K562 (cell line): ENCODE results near the gene RECQL5. TPM values are rescaled to one million over a fixed set of nuclear protein-coding genes. Genes with fewer than 3 reads are reported as not detected.

ENCODE experiments used
- ATAC-seq: fragments of 200-7000 bp; cut with Tn5 transposase; 3 replicates; pipeline ENCODE4 v1.9.1; 2020; ENCODE audit warnings: moderate library complexity
- BruUV-seq: library from RNA; stranded (reverse); fragments of 400-500 nt; replicated peaks from 2 replicates; lab custom pipeline; 2021; lab: Mats Ljungman, UMichigan
- CTCF ChIA-PET: fragments of 300-600 bp; formaldehyde crosslinking; extraction: SDS; loops from one replicate; lab custom pipeline; 2021; ENCODE audit warnings: low intra/inter-chr PET ratio; lab: Yijun Ruan, JAX
- POLR2A ChIA-PET: fragments of 300-600, 350-650 bp; sonication (Branson Sonifier 250); formaldehyde crosslinking; extraction: SDS; loops from one replicate; lab custom pipeline; 2021; ENCODE audit warnings: antibody characterized with exemption, inconsistent platforms; lab: Yijun Ruan, JAX
- DNase-seq, 4 experiments: peaks; one replicate each; pipeline versions ENCODE4 v3.0.0 to v3.0.0-alpha.2; 2011 to 2018; ENCODE audit warnings: low spot score in 3 of 4, mixed read lengths in 3 of 4; ENCODE audit errors: extremely low read depth in 1 of 4
- FAIRE-seq: peaks from 2 replicates; lab custom pipeline; 2011; peaks lifted over from hg19 to GRCh38; lab: Jason Lieb, UNC
- H2AFZ ChIP-seq: 2 replicates; pipeline ENCODE4 v1.6.0; 2011; ENCODE audit warnings: low read depth, low read length, control low read depth, inconsistent platforms
- H3K27ac ChIP-seq: fragments of 200-600 bp; 3 replicates; pipeline ENCODE4 v1.8.0; 2011; ENCODE audit warnings: low read depth, mild to moderate bottlenecking, control low read depth, inconsistent platforms, low read length, moderate library complexity, mixed read lengths; ENCODE audit errors: extremely low read depth
- H3K27me3 ChIP-seq, 2 experiments: fragments of 300-600 bp in 1 of 2; 2 replicates in 1 of 2; 3 replicates in 1 of 2; pipeline versions ENCODE4 v1.6.0 to v1.8.0; 2011; ENCODE audit warnings: inconsistent platforms in 2 of 2, low read length in 2 of 2, mild to moderate bottlenecking in 1 of 2, mixed read lengths in 1 of 2, moderate library complexity in 1 of 2; ENCODE audit not compliant: control insufficient read depth in 2 of 2, insufficient read depth in 2 of 2
- H3K36me3 ChIP-seq: fragments of 300-600 bp; 3 replicates; pipeline ENCODE4 v1.8.0; 2011; ENCODE audit warnings: mild to moderate bottlenecking, low read length, inconsistent platforms; ENCODE audit not compliant: control insufficient read depth, insufficient read depth
- H3K4me1 ChIP-seq, 2 experiments: fragments of 200-600 bp in 1 of 2; replicated peaks in 1 of 2; 2 replicates in 1 of 2; 3 replicates in 1 of 2; pipeline versions ENCODE4 v1.5.1 to v1.8.0; 2011; ENCODE audit warnings: inconsistent platforms in 2 of 2, low read length in 2 of 2, mild to moderate bottlenecking in 1 of 2, mixed read lengths in 1 of 2, moderate library complexity in 1 of 2; ENCODE audit not compliant: control insufficient read depth in 2 of 2, insufficient read depth in 2 of 2
- H3K4me2 ChIP-seq: 2 replicates; pipeline ENCODE4 v1.6.1; 2011; ENCODE audit warnings: low read length, control low read depth, inconsistent platforms, mixed read lengths; ENCODE audit not compliant: insufficient read depth
- H3K4me3 ChIP-seq: fragments of 200-600 bp; sonication (generic), shearing (Covaris generic); 2 replicates; pipeline ENCODE4 v1.5.1; 2016; ENCODE audit warnings: control low read depth, inconsistent platforms
- H3K79me2 ChIP-seq: fragments of 200-600 bp; 3 replicates; pipeline ENCODE4 v1.8.0; 2011; ENCODE audit warnings: low read length, inconsistent platforms; ENCODE audit not compliant: control insufficient read depth, insufficient read depth
- H3K9ac ChIP-seq, 2 experiments: 2 replicates each; pipeline versions ENCODE4 v1.6.0 to v1.6.1; 2011; ENCODE audit warnings: low read depth in 2 of 2, low read length in 2 of 2, control low read depth in 1 of 2, inconsistent platforms in 1 of 2, mild to moderate bottlenecking in 1 of 2, mixed read lengths in 1 of 2; ENCODE audit not compliant: insufficient read depth in 1 of 2
- H3K9me1 ChIP-seq: one replicate; pipeline ENCODE4 v1.6.0; 2011; ENCODE audit warnings: inconsistent platforms, mild to moderate bottlenecking, low read length, moderate library complexity; ENCODE audit not compliant: control insufficient read depth, insufficient read depth
- H3K9me3 ChIP-seq: replicated peaks from 2 replicates; pipeline ENCODE4 v1.5.1; 2011; ENCODE audit warnings: low read depth, low read length, inconsistent platforms; ENCODE audit not compliant: control insufficient read depth, insufficient read depth
- H4K20me1 ChIP-seq: replicated peaks from 2 replicates; pipeline ENCODE4 v1.6.1; 2011; ENCODE audit warnings: low read length, inconsistent platforms, mixed read lengths; ENCODE audit not compliant: control insufficient read depth, insufficient read depth
- IFI16 ChIP-seq: fragments of 250-450 bp; sonication (Bioruptor Pico); IDR thresholded peaks from 2 replicates; pipeline ENCODE4 v2.1.2; 2022; ENCODE audit warnings: mild to moderate bottlenecking, inconsistent platforms
- MCM7 ChIP-seq, 2 experiments: fragments of 450-650 bp; IDR thresholded peaks; 2 replicates each; pipeline ENCODE4 v1.6.1; 2016 to 2018
- WGBS: fragments of 100-300 bp; shearing (Covaris generic); methylation state at CpG from one replicate; pipeline ENCODE4 v1.1.6; 2016; ENCODE audit warnings: low coverage, mixed read lengths; ENCODE audit not compliant: insufficient coverage; ENCODE audit errors: missing lambda C conversion rate; 5-methylcytosine and 5-hydroxymethylcytosine counted together
- in situ Hi-C: fragments of 300-500 bp; cut with MboI; formaldehyde crosslinking; loops from 4 replicates; pipeline ENCODE4 v1.15.0; 2018; ENCODE audit warnings: inconsistent platforms, mixed read lengths
- intact Hi-C: fragments of 100-400 bp; cut with micrococcal nuclease; formaldehyde crosslinking; loops from 2 replicates; pipeline ENCODE4 v1.14.2; 2022
- polyA plus RNA-seq, 8 experiments: library from polyadenylated mRNA; depleted of rRNA in 4 of 8; stranded (reverse) in 5 of 8; unstranded in 3 of 8; fragments of >200 nt; fragmentation: Nextera tagmentation in 2 of 8; fragmentation: Illumina TruSeq in 1 of 8; extraction: Ambion mirVana in 2 of 8; extraction: Trizol in 1 of 8; gene quantifications; 2 replicates each; pipeline versions ENCODE4 v1.2.1 to v1.2.3, GENCODE V29; 2011 to 2014; ENCODE audit warnings: inconsistent platforms in 1 of 8, missing spikeins in 1 of 8
- total RNA-seq, 7 experiments: library from RNA; depleted of rRNA in 6 of 7; stranded (reverse); fragments of >200 nt in 6 of 7; fragmentation: Illumina TruSeq in 2 of 7; extraction: Trizol in 2 of 7; gene quantifications; 2 replicates each; pipeline versions ENCODE4 v1.2.1 to v1.2.3, GENCODE V29; 2011 to 2021; ENCODE audit warnings: low replicate concordance in 1 of 7
- TF ChIP-seq, protein P1 (sequence below): IDR thresholded peaks from 3 replicates; pipeline ENCODE4 v1.6.1; 2011; ENCODE audit warnings: borderline replicate concordance, mild to moderate bottlenecking; ENCODE audit not compliant: insufficient read length, insufficient read depth
- TF ChIP-seq, protein P2 (sequence below): IDR thresholded peaks from 2 replicates; pipeline ENCODE4 v1.6.1; 2012; ENCODE audit warnings: low read depth, low read length, improper control_type of control experiment, borderline replicate concordance
- TF ChIP-seq, protein P3 (sequence below), 3 experiments: IDR thresholded peaks in 2 of 3; conservative IDR thresholded peaks in 1 of 3; 2 replicates each; pipeline ENCODE4 v1.5.1; 2011 to 2012; ENCODE audit warnings: low read length in 3 of 3, mild to moderate bottlenecking in 3 of 3, control low read depth in 2 of 3, improper control_type of control experiment in 1 of 3, inconsistent platforms in 1 of 3, low read depth in 1 of 3, mixed read lengths in 1 of 3, moderate library complexity in 1 of 3; ENCODE audit not compliant: insufficient read depth in 2 of 3

The RECQL5 gene
- total and polyA plus RNA-seq, 9 of the 15 experiments (the other 6 are each of a cell fraction or from before 2014, with no cell fraction given): 4.1 to 34.8 (median 16.4) TPM

DNA sequence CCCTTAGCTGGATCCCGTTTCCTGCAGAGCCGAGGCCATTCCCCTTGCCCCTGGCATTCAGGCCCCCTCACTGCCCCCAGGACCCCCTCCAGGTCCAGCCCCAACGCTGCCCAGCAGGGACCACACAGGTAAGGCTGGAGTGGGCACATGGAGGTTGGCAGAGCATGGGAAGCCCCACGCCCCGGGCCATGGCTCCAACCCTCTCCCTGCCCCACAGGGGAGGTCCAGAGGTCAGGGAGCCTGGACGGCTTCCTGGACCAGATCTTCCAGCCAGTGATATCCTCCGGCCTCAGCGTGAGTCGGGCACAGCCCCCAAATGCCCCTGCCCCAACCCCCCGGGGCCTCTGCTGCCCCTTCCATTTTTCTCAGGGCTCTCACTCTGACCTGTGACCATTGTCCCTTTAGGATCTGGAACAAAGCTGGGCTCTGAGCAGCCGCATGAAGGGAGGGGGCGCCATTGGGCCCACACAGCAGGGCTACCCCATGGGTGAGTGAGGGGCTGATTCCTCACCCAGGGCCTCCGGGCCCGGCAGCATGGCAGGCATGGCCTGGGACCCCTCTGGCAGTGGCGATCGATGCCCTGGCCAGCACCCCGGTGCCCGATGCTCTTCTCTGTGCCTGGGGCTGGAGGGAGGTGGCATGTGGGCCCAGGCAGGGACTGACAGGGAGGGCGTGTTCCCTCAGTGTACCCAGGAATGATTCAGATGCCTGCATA is 52.2 kb downstream of the RECQL5 start:
- no peaks in the 10 kb centered on the region for H3K36me3 ChIP-seq
- no peak overlapping the region for H3K4me3 ChIP-seq
- intact Hi-C loops (loop anchor here (10.0 kb wide), 1 partner anchor 190 kb away; no protein-coding TSS in a partner anchor), in situ Hi-C loops (loop anchor here (5.0 kb wide), 1 partner anchor 133 kb away; no protein-coding TSS in a partner anchor)
- WGBS: 14% methylated on average over 11 of the region's 19 CpGs
- no peaks in the 10 kb centered on the region for H3K79me2 ChIP-seq
- H3K9me1 ChIP-seq: no peaks in the 10 kb centered on the region
- no TSS peak for BruUV-seq
- TF ChIP-seq IFI16 (CRISPR knock-in tag) (no peak), MCM7 (IDR thresholded peaks at IDR 0.05) (no peak)
- TF ChIP-seq, protein P1, sequence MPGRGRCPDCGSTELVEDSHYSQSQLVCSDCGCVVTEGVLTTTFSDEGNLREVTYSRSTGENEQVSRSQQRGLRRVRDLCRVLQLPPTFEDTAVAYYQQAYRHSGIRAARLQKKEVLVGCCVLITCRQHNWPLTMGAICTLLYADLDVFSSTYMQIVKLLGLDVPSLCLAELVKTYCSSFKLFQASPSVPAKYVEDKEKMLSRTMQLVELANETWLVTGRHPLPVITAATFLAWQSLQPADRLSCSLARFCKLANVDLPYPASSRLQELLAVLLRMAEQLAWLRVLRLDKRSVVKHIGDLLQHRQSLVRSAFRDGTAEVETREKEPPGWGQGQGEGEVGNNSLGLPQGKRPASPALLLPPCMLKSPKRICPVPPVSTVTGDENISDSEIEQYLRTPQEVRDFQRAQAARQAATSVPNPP: no peak
- TF ChIP-seq, protein P2, sequence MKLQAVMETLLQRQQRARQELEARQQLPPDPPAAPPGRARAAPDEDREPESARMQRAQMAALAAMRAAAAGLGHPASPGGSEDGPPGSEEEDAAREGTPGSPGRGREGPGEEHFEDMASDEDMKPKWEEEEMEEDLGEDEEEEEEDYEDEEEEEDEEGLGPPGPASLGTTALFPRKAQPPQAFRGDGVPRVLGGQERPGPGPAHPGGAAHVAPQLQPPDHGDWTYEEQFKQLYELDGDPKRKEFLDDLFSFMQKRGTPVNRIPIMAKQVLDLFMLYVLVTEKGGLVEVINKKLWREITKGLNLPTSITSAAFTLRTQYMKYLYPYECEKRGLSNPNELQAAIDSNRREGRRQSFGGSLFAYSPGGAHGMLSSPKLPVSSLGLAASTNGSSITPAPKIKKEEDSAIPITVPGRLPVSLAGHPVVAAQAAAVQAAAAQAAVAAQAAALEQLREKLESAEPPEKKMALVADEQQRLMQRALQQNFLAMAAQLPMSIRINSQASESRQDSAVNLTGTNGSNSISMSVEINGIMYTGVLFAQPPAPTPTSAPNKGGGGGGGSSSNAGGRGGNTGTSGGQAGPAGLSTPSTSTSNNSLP: no peak
- TF ChIP-seq, protein P3, sequence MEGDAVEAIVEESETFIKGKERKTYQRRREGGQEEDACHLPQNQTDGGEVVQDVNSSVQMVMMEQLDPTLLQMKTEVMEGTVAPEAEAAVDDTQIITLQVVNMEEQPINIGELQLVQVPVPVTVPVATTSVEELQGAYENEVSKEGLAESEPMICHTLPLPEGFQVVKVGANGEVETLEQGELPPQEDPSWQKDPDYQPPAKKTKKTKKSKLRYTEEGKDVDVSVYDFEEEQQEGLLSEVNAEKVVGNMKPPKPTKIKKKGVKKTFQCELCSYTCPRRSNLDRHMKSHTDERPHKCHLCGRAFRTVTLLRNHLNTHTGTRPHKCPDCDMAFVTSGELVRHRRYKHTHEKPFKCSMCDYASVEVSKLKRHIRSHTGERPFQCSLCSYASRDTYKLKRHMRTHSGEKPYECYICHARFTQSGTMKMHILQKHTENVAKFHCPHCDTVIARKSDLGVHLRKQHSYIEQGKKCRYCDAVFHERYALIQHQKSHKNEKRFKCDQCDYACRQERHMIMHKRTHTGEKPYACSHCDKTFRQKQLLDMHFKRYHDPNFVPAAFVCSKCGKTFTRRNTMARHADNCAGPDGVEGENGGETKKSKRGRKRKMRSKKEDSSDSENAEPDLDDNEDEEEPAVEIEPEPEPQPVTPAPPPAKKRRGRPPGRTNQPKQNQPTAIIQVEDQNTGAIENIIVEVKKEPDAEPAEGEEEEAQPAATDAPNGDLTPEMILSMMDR (IDR thresholded peaks at IDR 0.05 in 2 of 3, conservative IDR thresholded peaks at IDR 0.05 in 1 of 3; ENCODE audit: insufficient read depth in 2 of 3, low read depth in 1 of 3, low read length in 3 of 3): peak in 2 of 3 experiments; percentile 1 to 14; a peak in 2 of 6 replicates
- H3K4me2 ChIP-seq: no peak overlapping the region
- peaks cover 0 to 69% of the 10 kb centered on the region in 2 experiments; a peak in 2 of 5 replicates for H3K4me1 ChIP-seq
- H3K9ac ChIP-seq: peak overlapping the region in 1 of 2 experiments; percentile 43; a peak in 1 of 4 replicates
- no peak overlapping the region for H3K27ac ChIP-seq
- FAIRE-seq (no peak), ATAC-seq (no peak), DNase-seq (no peak)
- no peaks in the 10 kb centered on the region for H3K9me3 ChIP-seq
- ChIA-PET POLR2A (interaction anchor here (0.6 to 1.6 kb wide), 4 partner anchors 11 to 734 kb away, joined by 3 read pairs; no protein-coding TSS in a partner anchor), CTCF (no interaction called here)
- no peak overlapping the region for H2AFZ ChIP-seq
- peaks cover 28 to 77% of the 10 kb centered on the region in 2 experiments; a peak in 4 of 5 replicates for H3K27me3 ChIP-seq
- no peaks in the 10 kb centered on the region for H4K20me1 ChIP-seq
